ENCODE measurements around the gene LRCH3. TPM values are rescaled to one million over a fixed set of nuclear protein-coding genes. Genes with fewer than 3 reads are reported as not detected.
"Not testable (repeated sequence)": the region's sequence is repeated elsewhere in the genome, so short reads cannot be mapped to it uniquely, and the experiment has no call there.

LRCH3 gene
- polyA plus RNA-seq, 1 experiment: 113 TPM

GRCh38 chr3:197908957-197909701 is 118.1 kb downstream of the LRCH3 start:
- POLR2A ChIA-PET: no interaction called here

DNA sequence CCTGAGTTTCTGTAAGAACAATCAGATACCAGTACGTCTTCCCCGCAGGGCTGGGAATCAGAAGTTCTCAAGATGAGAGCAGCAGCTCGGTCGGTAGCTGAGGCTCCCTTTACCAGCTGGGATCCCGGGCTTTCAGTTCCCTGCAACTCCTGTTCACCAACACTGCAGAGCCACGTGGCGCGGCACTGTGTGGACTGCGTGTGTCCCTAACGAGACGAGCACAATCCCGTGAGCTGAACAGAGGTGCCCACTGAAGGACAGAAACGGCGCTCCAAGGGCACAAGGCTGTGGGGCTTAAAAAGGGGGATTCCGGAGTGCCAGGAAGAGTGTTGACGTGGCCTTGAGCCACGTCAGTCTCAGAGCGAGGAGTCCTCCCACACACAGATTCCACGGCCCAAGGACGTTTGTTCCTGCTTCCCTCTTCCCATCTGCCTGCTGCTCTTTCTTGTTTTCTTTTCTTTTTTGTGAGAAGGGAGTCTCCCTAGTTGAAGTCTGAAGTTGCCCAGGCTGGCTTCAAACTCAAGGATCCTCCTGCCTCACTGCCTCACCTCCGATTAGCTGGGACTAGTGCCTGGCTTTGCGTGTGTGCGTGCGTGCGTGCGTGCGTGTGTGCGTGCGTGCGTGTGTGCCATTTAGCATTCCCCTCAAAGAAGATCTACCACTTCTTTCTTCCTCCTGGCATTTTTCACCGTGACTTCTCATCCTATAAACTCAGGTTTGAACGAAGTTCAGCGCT is 121.9 kb downstream of the LRCH3 start:
- H3K27ac ChIP-seq (ENCODE audit: low read depth, low read length): no peak overlapping the region
- TF ChIP-seq, protein P1, sequence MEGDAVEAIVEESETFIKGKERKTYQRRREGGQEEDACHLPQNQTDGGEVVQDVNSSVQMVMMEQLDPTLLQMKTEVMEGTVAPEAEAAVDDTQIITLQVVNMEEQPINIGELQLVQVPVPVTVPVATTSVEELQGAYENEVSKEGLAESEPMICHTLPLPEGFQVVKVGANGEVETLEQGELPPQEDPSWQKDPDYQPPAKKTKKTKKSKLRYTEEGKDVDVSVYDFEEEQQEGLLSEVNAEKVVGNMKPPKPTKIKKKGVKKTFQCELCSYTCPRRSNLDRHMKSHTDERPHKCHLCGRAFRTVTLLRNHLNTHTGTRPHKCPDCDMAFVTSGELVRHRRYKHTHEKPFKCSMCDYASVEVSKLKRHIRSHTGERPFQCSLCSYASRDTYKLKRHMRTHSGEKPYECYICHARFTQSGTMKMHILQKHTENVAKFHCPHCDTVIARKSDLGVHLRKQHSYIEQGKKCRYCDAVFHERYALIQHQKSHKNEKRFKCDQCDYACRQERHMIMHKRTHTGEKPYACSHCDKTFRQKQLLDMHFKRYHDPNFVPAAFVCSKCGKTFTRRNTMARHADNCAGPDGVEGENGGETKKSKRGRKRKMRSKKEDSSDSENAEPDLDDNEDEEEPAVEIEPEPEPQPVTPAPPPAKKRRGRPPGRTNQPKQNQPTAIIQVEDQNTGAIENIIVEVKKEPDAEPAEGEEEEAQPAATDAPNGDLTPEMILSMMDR (IDR thresholded peaks at IDR 0.05; ENCODE audit: low read depth, low read length): no peak
- H3K4me3 ChIP-seq (ENCODE audit: low read depth, low read length): no peak overlapping the region
- POLR2A ChIA-PET: no interaction called here
- no peaks in the 10 kb centered on the region for H3K27me3 ChIP-seq (ENCODE audit: control insufficient read depth, insufficient read depth, low read length)
- CTCF ChIA-PET: interaction anchor here (1.1 to 1.8 kb wide), 3 partner anchors 7 to 167 kb away, joined by 3 to 5 read pairs (median 4); no protein-coding TSS in a partner anchor
- no peaks in the 10 kb centered on the region; the same call in 1 of the 2 replicates for H3K9me3 ChIP-seq (ENCODE audit: control insufficient read depth, insufficient read depth, low read length)
- no peak for DNase-seq (ENCODE audit: low read depth, low spot score)

More at GRCh38 chr3:197908957-197909701, 118.1 kb downstream of the LRCH3 start:
- Histone ChIP-seq H3K4me3 (ENCODE audit: low read depth, low read length) (no peak overlapping the region), H3K27ac (ENCODE audit: low read depth, low read length) (no peak overlapping the region), H3K27me3 (ENCODE audit: control insufficient read depth, insufficient read depth, low read length) (no peaks in the 10 kb centered on the region), H3K9me3 (ENCODE audit: control insufficient read depth, insufficient read depth, low read length) (no peaks in the 10 kb centered on the region; the same call in 1 of the 2 replicates)
- CTCF ChIA-PET: interaction anchor here (2.1 kb wide), 1 partner anchor 34 kb away, joined by 8 read pairs; no protein-coding TSS in a partner anchor
- DNase-seq (ENCODE audit: low read depth, low spot score): no peak
- TF ChIP-seq, protein P1 (IDR thresholded peaks at IDR 0.05; ENCODE audit: low read depth, low read length): no peak

GRCh38 chr3:197913641-197914380 is 122.8 kb downstream of the LRCH3 start:
- Histone ChIP-seq H3K27me3 (ENCODE audit: control insufficient read depth, insufficient read depth, low read length) (no peaks in the 10 kb centered on the region), H3K9me3 (ENCODE audit: control insufficient read depth, insufficient read depth, low read length) (no peaks in the 10 kb centered on the region; the same call in 1 of the 2 replicates), H3K27ac (ENCODE audit: low read depth, low read length) (no peak overlapping the region), H3K4me3 (ENCODE audit: low read depth, low read length) (no peak overlapping the region)
- TF ChIP-seq, protein P1 (IDR thresholded peaks at IDR 0.05; ENCODE audit: low read depth, low read length): no peak
- CTCF ChIA-PET: interaction anchor here (1.7 kb wide), 1 partner anchor 8 kb away, joined by 5 read pairs; no protein-coding TSS in a partner anchor
- POLR2A ChIA-PET: no interaction called here
- DNase-seq (ENCODE audit: low read depth, low spot score): no peak

GRCh38 chr3:197921429-197922275 is 130.6 kb downstream of the LRCH3 start:
- H3K9me3 ChIP-seq (ENCODE audit: control insufficient read depth, insufficient read depth, low read length); DNase-seq (ENCODE audit: low read depth, low spot score); H3K27me3 ChIP-seq (ENCODE audit: control insufficient read depth, insufficient read depth, low read length); CTCF ChIA-PET; H3K4me3 ChIP-seq (ENCODE audit: low read depth, low read length); H3K27ac ChIP-seq (ENCODE audit: low read depth, low read length); POLR2A ChIA-PET: not testable (repeated sequence)

DNA sequence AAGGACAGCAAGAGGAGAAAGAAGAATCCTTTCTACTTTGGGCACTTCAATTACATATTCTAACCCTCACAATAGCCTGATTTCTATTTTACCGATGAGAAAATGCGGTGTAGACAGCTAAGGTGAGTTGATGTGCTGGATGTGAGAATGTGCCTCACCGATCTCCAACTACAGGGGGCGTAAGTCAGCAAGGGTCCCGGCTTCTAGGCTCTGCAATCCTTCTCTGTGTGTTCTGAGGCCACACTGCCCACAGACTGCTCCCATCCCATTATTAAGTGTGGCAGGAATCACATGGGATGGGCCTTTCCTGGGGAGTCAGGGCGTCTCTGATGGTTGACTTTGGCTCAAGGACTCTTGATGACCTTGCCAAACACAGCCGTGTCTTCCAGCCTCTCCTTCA is 135.4 kb downstream of the LRCH3 start:
- CTCF ChIA-PET: interaction anchor here (1.8 kb wide), 1 partner anchor 17 kb away, joined by 14 read pairs; no protein-coding TSS in a partner anchor
- DNase-seq (ENCODE audit: low read depth, low spot score): no peak
- POLR2A ChIA-PET: no interaction called here
- no peaks in the 10 kb centered on the region for H3K27me3 ChIP-seq (ENCODE audit: control insufficient read depth, insufficient read depth, low read length)
- H3K4me3 ChIP-seq (ENCODE audit: low read depth, low read length): no peak overlapping the region
- no peak overlapping the region for H3K27ac ChIP-seq (ENCODE audit: low read depth, low read length)
- H3K9me3 ChIP-seq (ENCODE audit: control insufficient read depth, insufficient read depth, low read length): no peaks in the 10 kb centered on the region
- TF ChIP-seq, protein P1 (IDR thresholded peaks at IDR 0.05; ENCODE audit: low read depth, low read length): peak; percentile 25

DNA sequence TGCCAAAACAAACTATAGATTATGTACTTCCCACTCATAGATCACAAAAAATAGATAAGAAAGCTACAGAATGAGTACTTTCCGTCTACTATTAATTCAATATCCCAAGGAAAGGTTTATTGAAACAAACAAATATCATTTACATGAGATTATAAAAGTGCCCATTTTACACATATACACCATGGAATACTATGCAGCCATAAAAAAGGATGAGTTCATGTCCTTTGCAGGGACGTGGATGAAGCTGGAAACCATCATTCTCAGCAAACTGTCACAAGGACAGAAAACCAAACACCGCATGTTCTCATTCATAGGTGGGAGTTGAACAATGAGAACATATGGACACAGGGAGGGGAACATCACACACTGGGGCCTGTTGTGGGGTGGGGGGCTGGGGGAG is 136.5 kb downstream of the LRCH3 start:
- H3K27ac ChIP-seq (ENCODE audit: low read depth, low read length); H3K9me3 ChIP-seq (ENCODE audit: control insufficient read depth, insufficient read depth, low read length); H3K27me3 ChIP-seq (ENCODE audit: control insufficient read depth, insufficient read depth, low read length); H3K4me3 ChIP-seq (ENCODE audit: low read depth, low read length); DNase-seq (ENCODE audit: low read depth, low spot score); POLR2A ChIA-PET: not testable (repeated sequence)
- CTCF ChIA-PET: interaction anchor here (1.1 kb wide), 1 partner anchor 15 kb away, joined by 5 read pairs; no protein-coding TSS in a partner anchor
